Measurements from ENCODE around the gene IRF5. TPM values are rescaled to one million over a fixed set of nuclear protein-coding genes. Genes with fewer than 3 reads are reported as not detected.

Gene IRF5
- polyA plus RNA-seq, 3 donors from 2014 or later: 14.2 to 31.7 (median 25.6) TPM

- DNase-seq: no peak
- Mint-ChIP-seq H3K27ac (no peak overlapping the region), H3K27me3 (ENCODE audit: low read depth in 3 of 3) (peaks cover 2 to 6% (median 5%) of the 10 kb centered on the region in 3 donors), H3K4me1 (no peaks in the 10 kb centered on the region), H3K36me3 (no peaks in the 10 kb centered on the region), H3K4me3 (no peak overlapping the region), H3K9me3 (peaks cover 0 to 3% (median 0%) of the 10 kb centered on the region in 6 donors)
These were observed 38.3 kb upstream of the IRF5 start for GRCh38 chr7:128899392-128899791.

GRCh38 chr7:128900237-128900636 is 37.5 kb upstream of the IRF5 start:
- H3K9me3 Mint-ChIP-seq: peaks cover 0 to 3% (median 0%) of the 10 kb centered on the region in 6 donors
- no peaks in the 10 kb centered on the region for H3K4me1 Mint-ChIP-seq
- peaks cover 2 to 5% (median 5%) of the 10 kb centered on the region in 3 donors for H3K27me3 Mint-ChIP-seq (ENCODE audit: low read depth in 3 of 3)
- no peak overlapping the region for H3K4me3 Mint-ChIP-seq
- no peak overlapping the region for H3K27ac Mint-ChIP-seq
- DNase-seq: no peak
- H3K36me3 Mint-ChIP-seq: no peaks in the 10 kb centered on the region

DNA sequence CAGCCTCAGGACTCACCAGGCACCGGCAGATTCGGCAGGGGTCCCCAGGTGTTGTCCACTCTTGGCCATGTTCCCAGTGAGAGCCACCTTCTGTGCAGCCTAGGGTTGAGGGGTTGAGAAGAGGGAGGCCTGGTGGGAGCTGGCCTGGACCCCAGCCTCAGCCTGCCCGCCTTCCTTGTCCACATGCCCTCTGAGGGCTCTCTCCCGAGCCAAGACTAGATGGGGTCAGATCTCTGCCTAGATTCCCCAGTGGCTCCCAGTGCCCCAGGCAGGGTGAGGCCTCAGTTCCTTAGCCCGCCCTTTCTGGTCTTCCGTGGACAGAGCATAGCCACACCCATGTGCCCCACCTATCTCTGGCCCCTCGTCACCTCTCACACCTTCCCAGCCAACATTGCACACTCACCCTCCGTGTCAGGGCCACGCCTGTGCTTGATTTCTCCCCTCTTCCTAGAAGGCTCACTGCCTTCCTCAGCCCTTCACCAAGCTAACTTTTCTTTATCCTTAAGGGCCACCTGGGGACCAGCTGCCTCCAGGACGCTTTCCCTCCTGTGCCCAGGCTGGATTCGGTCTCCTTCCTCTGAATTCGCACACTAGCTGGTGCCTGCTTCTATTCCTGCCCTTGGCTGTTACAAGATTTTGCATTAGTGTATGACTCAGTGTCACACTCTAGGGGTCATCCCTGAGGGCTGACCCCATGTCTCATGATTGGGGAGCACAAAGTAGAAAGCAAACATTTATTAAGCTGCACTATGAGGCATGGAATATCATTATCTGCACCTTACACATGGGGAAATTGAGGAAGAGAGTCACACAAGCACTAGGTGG is 34.8 kb upstream of the IRF5 start:
- Mint-ChIP-seq H3K9me3 (peaks cover 0 to 3% (median 0%) of the 10 kb centered on the region in 6 donors), H3K27ac (peak overlapping the region in 1 of 6 donors; percentile 48), H3K36me3 (no peaks in the 10 kb centered on the region), H3K27me3 (ENCODE audit: low read depth in 3 of 3) (peaks cover 2 to 10% (median 6%) of the 10 kb centered on the region in 3 donors), H3K4me3 (no peak overlapping the region), H3K4me1 (no peaks in the 10 kb centered on the region)
- no peak for DNase-seq

DNA sequence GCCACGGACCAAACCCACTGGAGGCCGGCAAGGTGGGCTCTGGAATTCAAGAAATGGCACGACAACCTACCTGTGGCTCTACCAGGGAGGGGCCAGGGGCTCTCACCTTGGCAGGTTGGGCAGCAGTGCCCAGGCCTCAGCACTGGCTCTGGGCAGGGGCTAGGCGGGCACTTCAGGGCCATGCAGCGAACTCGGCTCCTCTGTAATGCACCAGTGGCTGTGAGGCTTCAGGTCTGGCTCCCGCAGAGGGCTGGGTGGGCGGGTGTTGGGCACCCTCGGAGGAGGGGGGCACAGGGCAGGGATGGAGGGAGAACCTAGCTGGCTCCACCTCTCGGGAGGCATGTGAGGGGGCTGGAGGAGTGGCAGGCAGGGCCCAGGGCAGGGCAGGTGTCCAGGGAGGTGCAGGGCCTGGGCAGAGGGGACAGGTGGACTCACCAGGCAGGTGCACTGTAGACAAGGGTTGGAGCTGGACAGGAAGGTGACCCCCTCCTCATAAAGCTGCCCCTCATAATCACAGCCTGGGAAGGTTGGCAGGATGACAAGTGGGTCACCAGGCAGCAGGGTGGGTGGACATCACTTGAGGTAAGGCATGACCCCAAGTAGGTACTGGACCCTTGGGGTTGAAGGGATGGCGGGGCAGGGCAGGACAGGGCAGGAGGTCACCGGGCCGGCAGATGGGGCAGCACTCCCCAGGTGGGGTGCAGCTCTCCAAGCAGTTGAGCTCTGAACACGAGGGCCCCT is 33.9 kb upstream of the IRF5 start:
- H3K27me3 Mint-ChIP-seq (ENCODE audit: low read depth in 3 of 3): peaks cover 2 to 11% (median 7%) of the 10 kb centered on the region in 3 donors
- H3K27ac Mint-ChIP-seq: no peak overlapping the region
- no peaks in the 10 kb centered on the region for H3K36me3 Mint-ChIP-seq
- no peak overlapping the region for H3K4me3 Mint-ChIP-seq
- DNase-seq: no peak
- H3K4me1 Mint-ChIP-seq: no peaks in the 10 kb centered on the region
- peaks cover 0 to 3% (median 0%) of the 10 kb centered on the region in 6 donors for H3K9me3 Mint-ChIP-seq

DNA sequence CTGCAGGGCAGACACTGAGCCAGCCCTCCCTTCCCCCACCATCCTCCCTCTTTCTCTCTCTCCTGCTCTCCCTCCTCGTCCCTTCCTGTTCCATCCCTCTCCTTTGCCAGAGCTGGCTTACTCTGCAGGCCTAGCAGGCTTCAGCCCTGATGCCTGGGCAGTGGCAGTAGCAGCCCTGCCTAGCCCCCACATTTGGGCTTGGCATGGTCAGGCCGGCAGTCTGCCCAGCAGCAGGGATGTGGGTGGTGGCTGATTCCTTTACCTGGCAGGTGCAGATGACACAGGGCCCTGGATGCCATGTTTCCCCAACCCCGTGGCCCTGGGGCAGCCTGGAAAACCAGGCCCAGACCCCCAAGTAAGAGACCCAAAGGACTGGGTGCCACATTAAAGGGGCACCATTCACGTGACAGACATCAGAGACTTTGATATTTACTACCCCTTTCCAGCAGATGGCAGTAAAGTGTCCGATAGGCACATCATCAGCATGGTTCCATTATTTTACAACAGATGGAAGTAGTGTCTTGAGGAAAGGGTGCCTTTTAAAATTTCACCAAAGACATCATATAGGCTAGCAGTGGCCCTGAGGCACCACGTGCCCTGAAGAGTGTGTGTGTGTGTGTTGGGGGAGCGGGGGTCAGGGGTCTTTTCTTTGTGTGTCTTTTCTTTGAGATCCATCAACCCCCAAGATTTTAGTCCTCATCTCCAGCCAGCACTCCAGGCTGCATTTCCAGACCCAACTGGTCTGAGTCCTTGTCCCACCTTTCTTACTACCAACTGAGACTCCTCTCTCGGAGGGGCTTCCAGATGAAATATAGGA is 33.1 kb upstream of the IRF5 start:
- peaks cover 0 to 3% (median 0%) of the 10 kb centered on the region in 6 donors for H3K9me3 Mint-ChIP-seq
- peak; percentile 48 to 55 (median 55) for DNase-seq
- H3K4me3 Mint-ChIP-seq: no peak overlapping the region
- no peaks in the 10 kb centered on the region for H3K36me3 Mint-ChIP-seq
- H3K27me3 Mint-ChIP-seq (ENCODE audit: low read depth in 3 of 3): peaks cover 5 to 13% (median 13%) of the 10 kb centered on the region in 3 donors
- H3K27ac Mint-ChIP-seq: no peak overlapping the region
- H3K4me1 Mint-ChIP-seq: no peaks in the 10 kb centered on the region

- Mint-ChIP-seq H3K36me3 (no peaks in the 10 kb centered on the region), H3K4me1 (no peaks in the 10 kb centered on the region), H3K27me3 (ENCODE audit: low read depth in 3 of 3) (peaks cover 7 to 16% (median 12%) of the 10 kb centered on the region in 3 donors), H3K27ac (no peak overlapping the region), H3K4me3 (no peak overlapping the region), H3K9me3 (peaks cover 0 to 3% (median 0%) of the 10 kb centered on the region in 6 donors)
- no peak for DNase-seq
These were observed 31.5 kb upstream of the IRF5 start for GRCh38 chr7:128906001-128906765.

- Mint-ChIP-seq H3K4me3 (no peak overlapping the region), H3K36me3 (no peaks in the 10 kb centered on the region), H3K27me3 (ENCODE audit: low read depth in 3 of 3) (peaks cover 10 to 16% (median 15%) of the 10 kb centered on the region in 3 donors), H3K9me3 (peaks cover 0 to 3% (median 0%) of the 10 kb centered on the region in 6 donors), H3K27ac (no peak overlapping the region), H3K4me1 (no peaks in the 10 kb centered on the region)
- DNase-seq: no peak
These were observed 30.8 kb upstream of the IRF5 start for GRCh38 chr7:128906766-128907559.

GRCh38 chr7:128908750-128909624 is 28.7 kb upstream of the IRF5 start:
- Mint-ChIP-seq H3K36me3 (no peaks in the 10 kb centered on the region), H3K27me3 (ENCODE audit: low read depth in 3 of 3) (peaks cover 10 to 15% (median 14%) of the 10 kb centered on the region in 3 donors), H3K27ac (no peak overlapping the region), H3K9me3 (no peaks in the 10 kb centered on the region), H3K4me3 (no peak overlapping the region), H3K4me1 (no peaks in the 10 kb centered on the region)
- no peak for DNase-seq

GRCh38 chr7:128909625-128910568 is 27.8 kb upstream of the IRF5 start:
- Mint-ChIP-seq H3K4me1 (no peaks in the 10 kb centered on the region), H3K9me3 (no peaks in the 10 kb centered on the region), H3K27ac (no peak overlapping the region), H3K27me3 (ENCODE audit: low read depth in 3 of 3) (peaks cover 13 to 20% (median 15%) of the 10 kb centered on the region in 3 donors), H3K36me3 (no peaks in the 10 kb centered on the region), H3K4me3 (no peak overlapping the region)
- no peak for DNase-seq

GRCh38 chr7:128910569-128910945 is 27.2 kb upstream of the IRF5 start, which contains the start of gene KCP:
Gene KCP (minus strand): TSS chr7:128910709. CDS start chr7:128910676, 33 bp downstream.
- Mint-ChIP-seq H3K4me1 (peaks cover 3 to 4% of the 10 kb centered on the region in 2 donors), H3K27ac (no peak within 1 kb of the TSS), H3K27me3 (ENCODE audit: low read depth in 3 of 3) (peaks cover 13 to 22% (median 15%) of the 10 kb centered on the region in 3 donors), H3K9me3 (no peaks in the 10 kb centered on the region), H3K36me3 (no peaks in the 10 kb centered on the region), H3K4me3 (no peak within 1 kb of the TSS)
- DNase-seq: no peak
